Right lobe of liver (tissue), 4 donors: ENCODE data around the gene MAP3K1.
"Not testable (repeated sequence)": the region's sequence is repeated elsewhere in the genome, so short reads cannot be mapped to it uniquely, and the experiment has no call there.

ENCODE experiments used
- CTCF ChIP-seq, 4 donors: fragments of 200-600 bp in 3 of 4; fragments of 450-650 bp in 1 of 4; IDR thresholded peaks; one replicate each; pipeline versions ENCODE4 v1.5.1 to v1.8.0; 2016 to 2022; ENCODE audit warnings: antibody characterized with exemption in 4 of 4, mild to moderate bottlenecking in 2 of 4
- POLR2A ChIP-seq: fragments of 450-650 bp; IDR thresholded peaks from one replicate; pipeline ENCODE4 v1.6.1; 2017; ENCODE audit warnings: antibody characterized with exemption, mild to moderate bottlenecking
- donor health status: DM: no; HTN: no; CAD: no.
- donor health status: DM: no; HTN: no; CAD: no.
- donor health status: DM: no; HTN: yes; CAD: no.

- TF ChIP-seq POLR2A; CTCF (IDR thresholded peaks at IDR 0.05): not testable (repeated sequence)
These were observed 6.5 kb downstream of the MAP3K1 start for GRCh38 chr5:56821868-56822267.
